ENCODE results near the gene KCNMA1. TPM values are rescaled to one million over a fixed set of nuclear protein-coding genes. Genes with fewer than 3 reads are reported as not detected.
A peak's percentile ranks its signal among the peaks of the same experiment; 100 is the strongest.

KCNMA1 gene
- total RNA-seq, 1 donor from 2014 or later, result 15.8 TPM

- no peak for TF ChIP-seq CTCF (IDR thresholded peaks at IDR 0.05; ENCODE audit: insufficient read depth, low read length, severe bottlenecking)
- FAIRE-seq (no peak), DNase-seq (ENCODE audit: low read depth) (no peak)
- Histone ChIP-seq H3K36me3 (ENCODE audit: control insufficient read depth, insufficient read depth, low read length) (no peaks in the 10 kb centered on the region), H3K4me3 (ENCODE audit: low read depth, low read length) (no peak overlapping the region), H3K27me3 (ENCODE audit: control insufficient read depth, insufficient read depth, low read length) (no peaks in the 10 kb centered on the region)
Observed at GRCh38 chr10:76871697-76872295, 765.8 kb downstream of the KCNMA1 start.

GRCh38 chr10:76869931-76870330 is 767.7 kb downstream of the KCNMA1 start:
- DNase-seq (ENCODE audit: low read depth) (no peak), FAIRE-seq (no peak)
- no peak for TF ChIP-seq CTCF (IDR thresholded peaks at IDR 0.05; ENCODE audit: insufficient read depth, low read length, severe bottlenecking)
- no peak overlapping the region for H3K4me3 ChIP-seq (ENCODE audit: low read depth, low read length)
- H3K27me3 ChIP-seq (ENCODE audit: control insufficient read depth, insufficient read depth, low read length), result no peaks in the 10 kb centered on the region
- H3K36me3 ChIP-seq (ENCODE audit: control insufficient read depth, insufficient read depth, low read length), result no peaks in the 10 kb centered on the region

- Histone ChIP-seq H3K27me3 (ENCODE audit: control insufficient read depth, insufficient read depth, low read length) (no peaks in the 10 kb centered on the region), H3K36me3 (ENCODE audit: control insufficient read depth, insufficient read depth, low read length) (no peaks in the 10 kb centered on the region), H3K4me3 (ENCODE audit: low read depth, low read length) (no peak overlapping the region)
- TF ChIP-seq CTCF (IDR thresholded peaks at IDR 0.05; ENCODE audit: insufficient read depth, low read length, severe bottlenecking), result no peak
- peak; percentile 62 for FAIRE-seq
- DNase-seq (ENCODE audit: low read depth), result no peak
Observed at GRCh38 chr10:76868098-76868977, 769.3 kb downstream of the KCNMA1 start.

GRCh38 chr10:76866841-76867586 is 770.6 kb downstream of the KCNMA1 start:
- no peak for DNase-seq (ENCODE audit: low read depth)
- no peaks in the 10 kb centered on the region for H3K36me3 ChIP-seq (ENCODE audit: control insufficient read depth, insufficient read depth, low read length)

GRCh38 chr10:76864922-76865321 is 772.7 kb downstream of the KCNMA1 start:
- DNase-seq (ENCODE audit: low read depth) (no peak), FAIRE-seq (no peak)
- Histone ChIP-seq H3K27me3 (ENCODE audit: control insufficient read depth, insufficient read depth, low read length) (no peaks in the 10 kb centered on the region), H3K36me3 (ENCODE audit: control insufficient read depth, insufficient read depth, low read length) (no peaks in the 10 kb centered on the region), H3K4me3 (ENCODE audit: low read depth, low read length) (no peak overlapping the region)
- no peak for TF ChIP-seq CTCF (IDR thresholded peaks at IDR 0.05; ENCODE audit: insufficient read depth, low read length, severe bottlenecking)

More at GRCh38 chr10:76866841-76867586, 770.6 kb downstream of the KCNMA1 start:
- Histone ChIP-seq H3K4me3 (ENCODE audit: low read depth, low read length) (no peak overlapping the region), H3K27me3 (ENCODE audit: control insufficient read depth, insufficient read depth, low read length) (no peaks in the 10 kb centered on the region)
- FAIRE-seq, result no peak
- TF ChIP-seq CTCF (IDR thresholded peaks at IDR 0.05; ENCODE audit: insufficient read depth, low read length, severe bottlenecking), result no peak

All from bronchial epithelial cell (primary cell).